ENCODE measurements around the gene UQCR11. TPM values are rescaled to one million over a fixed set of nuclear protein-coding genes. Genes with fewer than 3 reads are reported as not detected.

The UQCR11 gene
- total and polyA plus RNA-seq, 2 of the 4 experiments (the other 2 are of a cell fraction), result 29.2 to 177 TPM

- peaks cover 2% of the 10 kb centered on the region; the same call in 1 of the 2 replicates for H3K4me1 ChIP-seq (ENCODE audit: control insufficient read depth, insufficient read depth, low read length)
- dilution Hi-C loops (cut with HindIII; ENCODE audit: low sequenced_read_pairs, unreplicated experiment) (no loop called here), intact Hi-C loops (cut with micrococcal nuclease) (loop anchor here (10.0 kb wide), 1 partner anchor 193 kb away; no protein-coding TSS in a partner anchor), in situ Hi-C loops (cut with MboI; ENCODE audit: low sequenced_read_pairs) (no loop called here)
- H2AFZ ChIP-seq (replicated peaks; ENCODE audit: low read length, poor library complexity), result no peak overlapping the region
- H4K8ac ChIP-seq (ENCODE audit: low read depth in 2 of 2, low read length in 2 of 2), result no peak overlapping the region
- no peak overlapping the region for H3K27ac ChIP-seq (ENCODE audit: insufficient read depth, low read length)
- H4K5ac ChIP-seq (ENCODE audit: low read depth, low read length), result no peak overlapping the region
- H2BK15ac ChIP-seq (ENCODE audit: low read depth, low read length), result no peak overlapping the region
- ChIA-PET CTCF (no interaction called here), POLR2A (ENCODE audit: unreplicated experiment) (no interaction called here)
- peaks cover 6 to 57% of the 10 kb centered on the region in 2 experiments for H3K79me1 ChIP-seq (ENCODE audit: low read depth in 1 of 2, low read length in 2 of 2)
- no peak overlapping the region for H2AK9ac ChIP-seq (replicated peaks; ENCODE audit: low read depth, low read length, poor library complexity)
- no peaks in the 10 kb centered on the region for H3K9me3 ChIP-seq (ENCODE audit: control insufficient read depth, insufficient read depth, low read length)
- DNase-seq (no peak), ATAC-seq (ENCODE audit: low read depth) (no peak)
- no peak overlapping the region for H2BK120ac ChIP-seq (ENCODE audit: low read depth, low read length)
- no peak overlapping the region for H3K4me3 ChIP-seq (ENCODE audit: insufficient read depth, low read depth, low read length)
- H3K56ac ChIP-seq (ENCODE audit: extremely low read depth, insufficient read depth, low read length), result no peak overlapping the region
- H2BK20ac ChIP-seq (ENCODE audit: low read depth, low read length), result no peak overlapping the region
- H3K14ac ChIP-seq (replicated peaks; ENCODE audit: low read depth, low read length), result no peak overlapping the region
- H3K9me1 ChIP-seq (ENCODE audit: insufficient read depth, low read length), result 0 out of 2 replicates have a peak, but pooled peaks cover 5% of the 10 kb centered on the region
- H3K18ac ChIP-seq (ENCODE audit: low read depth, low read length), result no peak overlapping the region
- H3K9ac ChIP-seq (ENCODE audit: low read depth, low read length), result no peak overlapping the region
- no peak overlapping the region for H3K4ac ChIP-seq (ENCODE audit: low read depth, low read length)
- no peaks in the 10 kb centered on the region for H3K27me3 ChIP-seq (ENCODE audit: control insufficient read depth, insufficient read depth, low read length)
- no peak overlapping the region for H2AK5ac ChIP-seq (ENCODE audit: low read depth, low read length)
- H3K23ac ChIP-seq (ENCODE audit: low read depth, low read length), result no peak overlapping the region
- peaks cover 29% of the 10 kb centered on the region for H3K36me3 ChIP-seq (ENCODE audit: control insufficient read depth, insufficient read depth, low read length)
- H4K91ac ChIP-seq (ENCODE audit: insufficient read depth, low read depth, low read length), result no peak overlapping the region
- H3K4me2 ChIP-seq (ENCODE audit: low read depth, low read length), result no peak overlapping the region
- H2BK5ac ChIP-seq (ENCODE audit: low read depth, low read length, poor library complexity, severe bottlenecking), result no peak overlapping the region
- no TSS peak for BruUV-seq (replicated peaks)
- peaks cover 47% of the 10 kb centered on the region for H4K20me1 ChIP-seq (ENCODE audit: insufficient read depth, low read length)
- 100% methylated on average over 1 of the region's 14 CpGs; no CpG with 5 or more reads in 1 of the 2 experiments for WGBS, 2 experiments (ENCODE audit: extremely low coverage in 2 of 2, insufficient read length in 1 of 2)
- no peak for TF ChIP-seq CHD1 (IDR thresholded peaks at IDR 0.05; ENCODE audit: low read depth, low read length)
- 0 out of 2 replicates have a peak, but pooled peaks have one; percentile 4 for TF ChIP-seq CTCF (conservative IDR thresholded peaks at IDR 0.05; ENCODE audit: low read depth, low read length)
- TF ChIP-seq NFE2L2 (IDR thresholded peaks at IDR 0.05; ENCODE audit: low read depth, low read length), result no peak
Measured at GRCh38 chr19:1601613-1602064, 3.6 kb downstream of the UQCR11 start.

All from IMR-90 (cell line).